ENCODE measurements around the gene AP2B1.
"Not testable (repeated sequence)": the region's sequence is repeated elsewhere in the genome, so short reads cannot be mapped to it uniquely, and the experiment has no call there.

Gene AP2B1

GRCh38 chr17:35703308-35703707, 116.2 kb downstream of the AP2B1 start:
- DNase-seq = not testable (repeated sequence)

- no peak for DNase-seq
These were observed 118.1 kb downstream of the AP2B1 start for GRCh38 chr17:35705230-35705629.

GRCh38 chr17:35705705-35706104, 118.6 kb downstream of the AP2B1 start:
- no peak for DNase-seq

GRCh38 chr17:35708149-35708548, 121.0 kb downstream of the AP2B1 start:
- no peak for DNase-seq

- DNase-seq = no peak
These were observed 121.8 kb downstream of the AP2B1 start for GRCh38 chr17:35708951-35709350.

GRCh38 chr17:35709874-35710273, 122.8 kb downstream of the AP2B1 start:
- DNase-seq = no peak

- DNase-seq = no peak
These were observed 123.8 kb downstream of the AP2B1 start for GRCh38 chr17:35710950-35711349.

- no peak for DNase-seq
These were observed 126.1 kb downstream of the AP2B1 start for GRCh38 chr17:35713069-35713728.

GRCh38 chr17:35714988-35715387, 127.9 kb downstream of the AP2B1 start:
- DNase-seq = no peak

GRCh38 chr17:35715416-35715815, 128.3 kb downstream of the AP2B1 start:
- DNase-seq = no peak

- no peak for DNase-seq
These were observed 129.1 kb downstream of the AP2B1 start for GRCh38 chr17:35716173-35716572.

GRCh38 chr17:35716897-35717465, 129.9 kb downstream of the AP2B1 start:
- DNase-seq = no peak

- DNase-seq = no peak
These were observed 130.4 kb downstream of the AP2B1 start for GRCh38 chr17:35717475-35717874.

- no peak for DNase-seq
These were observed 136.6 kb downstream of the AP2B1 start for GRCh38 chr17:35723735-35724134.

- DNase-seq = no peak
These were observed 137.9 kb downstream of the AP2B1 start for GRCh38 chr17:35725058-35725457.

GRCh38 chr17:35725802-35726126, 138.6 kb downstream of the AP2B1 start:
- no peak for DNase-seq

- DNase-seq = no peak
These were observed 139.2 kb downstream of the AP2B1 start for GRCh38 chr17:35726127-35726952.

GRCh38 chr17:35726953-35727460, 139.9 kb downstream of the AP2B1 start:
- DNase-seq = no peak

- no peak for DNase-seq
These were observed 140.5 kb downstream of the AP2B1 start for GRCh38 chr17:35727635-35728034.

- DNase-seq = no peak
These were observed 141.4 kb downstream of the AP2B1 start for GRCh38 chr17:35728551-35728950.

- no peak for DNase-seq
These were observed 142.3 kb downstream of the AP2B1 start for GRCh38 chr17:35729405-35729833.

- DNase-seq = no peak
These were observed 143.4 kb downstream of the AP2B1 start for GRCh38 chr17:35730400-35731005.

- peak; percentile 26 for DNase-seq
These were observed 144.3 kb downstream of the AP2B1 start, which contains the start of gene RASL10B for GRCh38 chr17:35731239-35731916. Gene RASL10B (plus strand): TSS chr17:35731639. CDS start chr17:35735185, 3,546 bp downstream.
